Measurements from ENCODE around the gene RAB4B.
"Not testable (repeated sequence)": the region's sequence is repeated elsewhere in the genome, so short reads cannot be mapped to it uniquely, and the experiment has no call there.

Gene RAB4B

GRCh38 chr19:40803857-40804782 lies 26.1 kb downstream of the RAB4B start:
- DNase-seq (ENCODE audit: low read depth, low spot score) = no peak

DNA sequence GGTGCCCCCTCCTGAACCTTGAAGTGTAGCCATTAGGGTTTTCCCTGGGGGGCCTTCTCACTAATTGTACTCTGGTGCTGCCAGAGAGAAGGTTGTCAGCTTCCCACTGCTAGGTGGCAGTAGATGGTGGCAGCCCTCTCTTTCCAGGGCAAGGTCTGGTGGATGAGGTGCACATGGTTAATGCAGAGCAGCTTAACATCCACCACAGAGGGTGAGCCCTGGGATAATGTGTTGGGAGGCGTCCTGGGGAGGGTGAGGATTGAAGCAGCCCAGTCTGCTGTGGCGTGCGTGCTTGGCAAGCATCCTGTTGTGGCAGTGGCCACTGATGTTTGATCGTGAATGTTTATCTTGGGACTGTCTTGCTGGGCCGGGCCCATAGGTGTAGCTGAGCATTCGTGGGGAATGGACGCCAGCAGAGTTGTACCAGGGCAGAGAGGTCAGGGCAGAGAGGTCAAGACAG lies 26.8 kb downstream of the RAB4B start:
- DNase-seq (ENCODE audit: low read depth, low spot score) = no peak

GRCh38 chr19:40805258-40805868 lies 27.3 kb downstream of the RAB4B start:
- no peak for DNase-seq (ENCODE audit: low read depth, low spot score)

DNA sequence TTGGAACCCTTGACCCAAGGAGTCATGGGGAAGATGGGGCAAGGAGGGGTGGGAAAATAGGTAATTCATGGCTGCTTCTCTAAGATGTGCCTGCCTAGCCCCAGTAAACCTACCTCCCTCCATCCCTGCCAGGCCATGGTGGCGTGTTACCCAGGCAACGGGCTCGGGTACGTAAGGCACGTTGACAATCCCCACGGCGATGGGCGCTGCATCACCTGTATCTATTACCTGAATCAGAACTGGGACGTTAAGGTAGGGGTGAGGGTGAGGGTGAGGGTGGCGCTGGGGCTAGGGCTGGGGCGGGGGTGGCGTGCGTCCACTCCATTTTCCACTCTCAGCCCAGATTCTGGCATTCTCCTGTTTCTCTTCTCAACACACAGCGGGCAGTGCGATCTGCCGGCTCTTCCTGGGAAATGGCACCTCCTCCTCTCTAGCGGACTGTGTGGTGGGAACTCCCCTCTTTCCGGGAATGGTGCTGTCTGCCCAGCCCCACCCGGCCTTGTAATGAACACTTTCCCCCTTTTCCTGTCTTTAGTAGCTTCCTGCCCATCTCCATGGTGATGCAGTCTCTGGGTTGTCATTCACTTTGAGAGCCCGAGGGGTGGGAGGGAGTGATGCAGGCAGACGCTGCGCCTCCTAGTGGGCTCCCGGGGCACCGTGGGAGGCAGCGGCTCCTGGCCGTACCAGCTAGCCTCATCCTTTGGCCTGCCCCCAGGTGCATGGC lies 28.5 kb downstream of the RAB4B start:
- peak; percentile 58 for DNase-seq (ENCODE audit: low read depth, low spot score)

DNA sequence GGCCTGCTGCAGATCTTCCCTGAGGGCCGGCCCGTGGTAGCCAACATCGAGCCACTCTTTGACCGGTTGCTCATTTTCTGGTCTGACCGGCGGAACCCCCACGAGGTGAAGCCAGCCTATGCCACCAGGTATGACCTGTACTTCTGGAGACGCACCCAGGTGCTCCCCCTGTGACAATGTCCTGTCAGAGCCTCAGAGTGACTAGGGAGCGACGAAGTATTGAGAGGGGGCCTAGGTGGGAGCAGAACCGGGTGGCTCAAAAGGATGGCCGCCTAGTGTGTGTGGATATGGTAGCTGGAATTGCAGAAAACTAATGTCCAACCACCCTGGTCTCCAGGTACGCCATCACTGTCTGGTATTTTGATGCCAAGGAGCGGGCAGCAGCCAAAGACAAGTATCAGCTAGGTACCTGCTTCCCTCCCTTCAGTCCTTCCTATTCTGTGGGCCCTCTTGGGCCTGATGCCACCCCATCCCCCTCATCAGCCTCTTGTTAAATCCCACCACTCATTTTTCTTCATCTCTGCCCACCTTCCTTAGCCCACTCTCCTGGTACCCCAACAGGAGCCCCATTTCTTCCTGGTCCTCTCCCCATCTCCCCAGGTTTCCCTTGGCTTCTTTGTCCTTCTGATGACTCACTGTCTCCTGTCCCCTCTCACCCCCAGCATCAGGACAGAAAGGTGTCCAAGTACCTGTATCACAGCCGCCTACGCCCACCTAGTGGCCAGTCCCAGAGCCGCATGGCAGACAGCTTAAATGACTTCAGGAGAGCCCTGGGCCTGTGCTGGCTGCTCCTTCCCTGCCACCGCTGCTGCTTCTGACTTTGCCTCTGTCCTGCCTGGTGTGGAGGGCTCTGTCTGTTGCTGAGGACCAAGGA lies 29.3 kb downstream of the RAB4B start:
- DNase-seq (ENCODE audit: low read depth, low spot score) = no peak

DNA sequence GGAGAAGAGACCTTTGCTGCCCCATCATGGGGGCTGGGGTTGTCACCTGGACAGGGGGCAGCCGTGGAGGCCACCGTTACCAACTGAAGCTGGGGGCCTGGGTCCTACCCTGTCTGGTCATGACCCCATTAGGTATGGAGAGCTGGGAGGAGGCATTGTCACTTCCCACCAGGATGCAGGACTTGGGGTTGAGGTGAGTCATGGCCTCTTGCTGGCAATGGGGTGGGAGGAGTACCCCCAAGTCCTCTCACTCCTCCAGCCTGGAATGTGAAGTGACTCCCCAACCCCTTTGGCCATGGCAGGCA lies 29.9 kb downstream of the RAB4B start:
- DNase-seq (ENCODE audit: low read depth, low spot score) = no peak

GRCh38 chr19:40808497-40808896 lies 30.4 kb downstream of the RAB4B start:
- no peak for DNase-seq (ENCODE audit: low read depth, low spot score)

DNA sequence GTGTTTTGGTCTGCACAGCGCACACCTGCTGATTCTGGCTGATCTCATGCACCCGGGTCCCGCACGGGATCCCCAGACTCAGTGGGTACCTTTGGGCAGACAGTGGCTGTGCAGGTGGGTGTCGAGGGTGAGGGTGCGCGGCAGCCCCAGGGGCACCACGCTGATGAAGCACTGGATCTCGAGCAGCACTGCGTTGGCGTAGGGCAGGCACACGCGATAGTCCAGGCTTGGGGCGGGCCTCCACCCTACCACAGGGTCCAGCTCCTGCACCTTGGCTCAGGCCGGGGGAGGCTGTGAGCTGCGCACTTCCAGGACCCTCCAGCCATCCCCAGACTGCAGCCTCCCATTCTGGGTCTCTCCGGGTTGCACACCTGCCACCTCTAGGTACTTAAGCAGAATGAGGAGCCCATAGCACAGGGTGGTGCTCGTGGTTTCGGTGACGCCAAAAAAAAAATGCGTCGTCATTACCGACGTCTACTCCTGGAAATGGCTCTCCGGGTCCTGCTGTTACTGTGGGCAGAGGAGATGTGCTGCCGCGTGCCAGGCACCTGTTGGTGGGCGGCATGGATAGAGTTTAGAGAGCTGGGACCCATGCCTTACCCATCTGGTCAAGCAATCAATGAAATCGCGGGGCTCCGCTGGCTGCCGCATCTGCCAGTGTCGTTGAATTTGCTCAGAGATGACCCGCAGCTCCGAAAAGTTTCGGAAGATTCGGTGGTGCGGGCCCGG lies 31.5 kb downstream of the RAB4B start:
- DNase-seq (ENCODE audit: low read depth, low spot score) = no peak

DNA sequence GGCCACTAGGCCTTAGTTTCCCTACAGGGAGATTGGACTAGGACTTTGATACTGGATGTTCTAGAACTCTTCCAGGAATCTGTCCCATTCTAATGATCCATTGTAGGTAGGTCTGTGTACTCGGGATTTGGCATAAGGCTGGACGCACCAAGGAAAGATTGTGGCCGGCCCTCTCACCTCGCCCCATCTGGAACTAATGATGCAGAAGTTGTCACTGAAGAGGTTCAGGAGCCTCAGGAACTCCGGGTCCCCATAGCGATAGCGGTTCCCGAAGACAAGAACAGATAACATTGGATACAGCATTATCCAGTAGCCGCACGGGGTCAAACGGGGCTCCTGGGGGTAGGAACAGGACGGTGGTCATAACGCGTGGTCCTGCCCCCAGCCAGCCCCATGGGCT lies 32.1 kb downstream of the RAB4B start:
- DNase-seq (ENCODE audit: low read depth, low spot score) = no peak

DNA sequence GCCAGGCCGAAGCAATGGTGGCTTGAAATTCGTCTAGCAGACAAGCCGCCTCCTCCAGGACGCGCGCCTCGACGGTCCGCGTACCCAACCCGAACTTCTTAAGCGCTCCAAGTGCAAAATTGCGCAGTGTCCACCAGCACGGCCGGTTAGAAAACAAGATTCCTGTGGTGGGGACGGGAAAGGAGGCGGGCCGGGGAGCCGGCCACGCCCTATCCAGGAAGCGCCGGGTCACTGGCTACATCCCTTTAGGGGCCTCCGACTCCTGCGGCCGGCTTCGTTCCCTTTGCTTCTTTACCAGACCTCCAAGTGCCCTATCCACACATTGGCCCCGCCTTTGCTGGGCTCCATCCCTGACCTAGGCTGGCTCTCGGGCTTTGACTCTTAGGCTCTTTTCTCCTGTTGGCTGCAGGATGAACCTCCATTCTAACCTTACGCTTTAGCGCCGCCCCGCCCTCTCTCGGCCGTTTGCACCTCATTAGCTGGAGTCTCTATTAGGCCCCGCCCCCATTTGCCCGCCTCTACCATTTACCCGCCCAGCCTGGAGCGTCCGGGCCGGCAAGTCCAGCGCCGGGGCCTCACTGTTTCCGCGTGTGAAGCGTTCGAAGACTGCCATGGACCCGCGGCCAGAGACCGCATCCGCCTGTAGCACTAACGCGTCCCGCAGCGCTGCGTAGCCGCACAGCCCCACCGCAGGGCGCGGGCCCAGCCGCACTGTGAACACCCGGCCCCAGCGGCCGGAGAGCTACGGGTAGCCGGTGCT lies 32.8 kb downstream of the RAB4B start:
- not testable (repeated sequence) for DNase-seq (ENCODE audit: low read depth, low spot score)

- DNase-seq (ENCODE audit: low read depth, low spot score) = no peak
Observed at GRCh38 chr19:40811478-40812341, 33.7 kb downstream of the RAB4B start.

DNA sequence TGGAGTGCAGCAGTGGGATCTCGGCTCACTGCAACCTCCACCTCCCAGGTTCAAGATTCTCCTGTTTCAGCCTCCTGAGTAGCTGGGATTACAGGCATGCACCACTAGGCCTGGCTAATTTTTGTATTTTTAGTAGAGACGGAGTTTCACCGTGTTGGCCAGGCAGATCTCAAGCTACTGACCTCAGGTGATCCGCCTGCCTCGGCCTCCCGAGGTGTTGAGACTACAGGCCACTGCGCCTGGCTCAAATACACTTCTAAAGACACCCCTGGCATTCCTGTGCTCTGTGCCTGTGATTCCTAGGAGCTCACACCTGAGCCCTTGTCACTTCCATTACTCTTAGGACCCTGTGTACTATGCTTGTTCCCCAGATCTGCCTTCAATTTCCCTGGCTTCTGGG lies 34.5 kb downstream of the RAB4B start:
- not testable (repeated sequence) for DNase-seq (ENCODE audit: low read depth, low spot score)

DNA sequence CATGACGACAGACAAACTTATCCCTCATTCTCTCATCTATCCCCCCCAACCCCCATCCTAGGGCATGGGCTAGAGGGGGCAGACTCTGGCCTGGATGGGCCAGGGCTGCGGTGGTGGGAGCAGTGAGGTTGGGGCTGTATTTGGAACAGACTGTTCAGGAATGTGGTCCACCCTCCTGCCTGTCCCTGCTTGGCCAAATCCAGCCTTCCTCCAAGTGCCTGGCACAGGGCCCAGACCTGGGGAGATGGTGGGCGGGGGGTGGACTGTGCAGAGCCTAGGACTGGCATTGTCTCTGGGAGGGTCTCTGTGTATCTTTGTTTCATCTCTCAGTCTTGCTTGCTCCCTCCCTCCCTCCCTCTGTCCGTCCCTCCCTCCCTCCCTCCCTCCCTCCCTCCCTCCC lies 35.1 kb downstream of the RAB4B start:
- no peak for DNase-seq (ENCODE audit: low read depth, low spot score)

DNA sequence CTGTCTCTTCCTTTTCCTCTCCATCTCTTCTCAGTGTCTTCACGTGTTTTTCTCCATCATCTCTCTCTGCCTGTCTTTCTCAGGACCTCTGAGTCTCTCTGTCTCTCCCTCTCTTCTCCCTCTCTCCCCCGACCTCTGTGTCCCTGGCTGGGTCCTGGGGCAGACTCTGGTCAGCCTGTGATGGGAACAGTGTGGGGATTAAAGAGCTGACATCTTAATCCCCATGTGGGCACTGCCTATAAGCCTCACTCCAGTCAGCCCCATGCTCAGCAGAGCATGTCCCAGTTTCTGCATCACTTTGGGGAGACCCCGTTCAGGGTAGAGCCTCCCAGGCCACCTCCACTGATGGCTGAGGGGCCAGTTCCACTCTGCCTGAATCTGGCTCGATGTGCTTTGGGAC lies 37.2 kb downstream of the RAB4B start:
- DNase-seq (ENCODE audit: low read depth, low spot score) = no peak

DNA sequence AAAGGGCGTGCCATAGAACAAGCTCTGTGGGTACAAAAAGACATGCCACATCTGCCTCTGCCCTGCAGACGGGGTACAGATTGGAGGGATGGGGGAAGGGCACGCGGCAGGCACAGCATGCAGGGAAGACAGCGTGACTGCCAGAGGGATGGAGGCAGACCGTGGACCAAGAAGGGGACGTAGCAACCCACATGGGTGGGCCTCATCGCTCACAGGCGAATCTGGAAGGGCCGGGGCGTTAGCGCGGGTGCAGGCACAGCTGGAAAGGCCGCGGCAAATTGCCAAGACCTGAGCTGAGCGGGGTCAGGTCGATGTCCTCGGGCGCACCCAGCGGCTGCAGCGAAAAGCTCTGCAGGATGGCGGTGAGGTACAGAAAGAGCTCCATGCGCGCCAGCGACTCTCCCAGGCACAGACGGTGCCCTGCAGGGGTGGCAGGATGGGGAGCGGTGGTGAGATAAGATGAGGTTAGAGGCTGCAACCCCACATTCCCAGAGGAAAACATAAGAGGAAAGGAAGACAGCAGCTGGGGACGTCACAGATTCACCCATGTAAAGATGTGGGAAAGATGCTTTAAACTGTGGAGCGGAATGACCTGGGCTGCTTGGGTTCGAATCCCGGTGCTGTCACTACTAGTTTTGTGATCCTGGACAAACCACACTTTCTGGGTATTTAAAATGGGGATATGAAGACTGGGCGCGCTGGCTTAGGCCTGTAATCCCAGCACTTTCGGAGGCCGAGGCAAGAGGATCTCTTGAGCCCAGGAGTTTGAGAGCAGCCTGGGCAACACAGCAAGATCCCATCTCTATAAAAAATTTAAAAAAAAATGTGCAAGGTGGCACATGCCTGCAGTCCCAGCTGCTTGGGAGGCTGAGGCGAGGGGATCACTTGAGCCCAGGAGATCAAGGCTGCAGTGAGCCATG lies 40.7 kb downstream of the RAB4B start:
- peak; percentile 56 for DNase-seq (ENCODE audit: low read depth, low spot score)

GRCh38 chr19:40819479-40820234 lies 41.6 kb downstream of the RAB4B start:
- not testable (repeated sequence) for DNase-seq (ENCODE audit: low read depth, low spot score)

DNA sequence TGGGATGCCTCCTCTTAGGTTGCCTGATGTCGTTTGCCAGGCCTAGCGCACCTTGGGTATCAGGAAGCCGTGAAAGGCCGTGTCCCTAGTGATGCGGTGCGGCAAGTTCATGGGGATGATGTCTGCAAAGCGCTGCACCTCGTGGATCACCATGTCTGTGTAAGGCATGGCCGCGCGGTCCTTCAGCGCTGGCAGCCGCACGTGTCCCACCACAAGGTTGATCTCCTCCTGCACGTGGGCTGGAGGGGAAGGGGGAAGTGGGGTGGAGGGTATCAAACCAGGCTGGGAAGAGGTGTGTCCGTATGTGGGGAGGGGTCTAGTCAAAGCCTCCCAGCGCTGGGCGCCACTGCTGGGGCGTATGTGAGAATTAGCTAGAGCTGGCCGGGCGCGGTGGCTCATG lies 44.1 kb downstream of the RAB4B start:
- no peak for DNase-seq (ENCODE audit: low read depth, low spot score)

Measured in activated naive CD8-positive, alpha-beta T cell treated with anti-CD3 and anti-CD28 coated beads, Interleukin-2, amount 50 U/mL, for 16 hours (primary cell).